ENCODE results near the gene BCL2.

DNA sequence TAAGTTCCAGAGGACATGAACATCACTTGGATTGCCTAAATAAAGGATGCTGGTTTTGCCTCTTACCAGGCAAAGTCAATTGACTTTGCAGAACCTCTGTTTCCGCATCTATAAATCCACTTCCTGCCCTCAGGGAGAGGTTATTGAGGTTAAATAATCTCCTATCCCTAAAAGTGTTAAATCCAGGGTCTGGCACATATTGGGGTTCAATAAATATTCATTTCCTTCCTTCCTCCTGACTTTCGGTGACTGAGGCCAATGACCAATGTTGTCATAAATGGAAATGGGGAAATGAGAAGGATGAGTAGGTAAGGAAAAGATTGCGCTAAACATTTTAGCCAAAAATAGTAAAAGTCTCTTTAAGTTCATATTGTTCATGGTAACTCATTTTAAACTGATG is 16.0 kb downstream of the BCL2 start:
- TF ChIP-seq POLR2A (IDR thresholded peaks at IDR 0.05) = no peak
- TF ChIP-seq EP300 (IDR thresholded peaks at IDR 0.05) = no peak
- no peak for TF ChIP-seq POLR2AphosphoS5 (IDR thresholded peaks at IDR 0.05)

All from sigmoid colon (tissue), 4 donors.